Neural progenitor cell (in vitro differentiated cells): ENCODE data around the gene TEAD1.

Experiments
- EZH2 ChIP-seq: fragments of 200-600 bp; sonication (generic); IDR thresholded peaks from 2 replicates; pipeline ENCODE4 v1.6.1; 2017; ENCODE audit warnings: antibody characterized with exemption, mild to moderate bottlenecking, moderate library complexity
- TF ChIP-seq, protein P1 (sequence below): fragments of 200-600 bp; sonication (generic); IDR thresholded peaks from 2 replicates; pipeline ENCODE4 v1.5.1; 2017; ENCODE audit warnings: antibody characterized with exemption, mild to moderate bottlenecking

DNA sequence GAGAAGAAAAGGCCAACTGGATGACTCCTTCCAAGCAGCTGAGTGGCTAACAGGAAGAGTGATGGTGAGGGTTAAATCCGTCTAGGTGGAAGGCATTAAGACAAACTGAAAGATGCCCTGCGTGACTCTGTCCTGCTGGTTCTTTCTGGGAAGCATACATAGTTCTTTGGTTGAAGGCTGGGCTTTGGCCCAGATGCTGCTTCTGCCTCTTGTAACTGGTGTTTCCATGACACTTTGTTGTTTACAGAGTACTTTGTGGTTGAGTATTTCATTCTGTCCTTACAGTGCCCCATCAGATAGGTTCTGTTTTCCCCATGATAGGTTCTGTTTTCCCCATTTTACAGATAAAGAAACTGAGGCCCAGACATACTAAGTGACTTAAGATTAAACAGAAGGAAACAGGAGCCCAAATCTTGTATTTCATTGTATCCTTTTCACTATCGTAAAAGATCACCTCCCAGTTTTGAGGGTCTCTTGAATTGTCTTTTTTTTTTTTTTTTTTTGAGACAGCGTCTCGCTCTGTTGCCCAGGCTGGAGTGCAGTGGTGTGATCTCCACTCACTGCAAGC, 210.6 kb downstream of the TEAD1 start:
- TF ChIP-seq, protein P1, sequence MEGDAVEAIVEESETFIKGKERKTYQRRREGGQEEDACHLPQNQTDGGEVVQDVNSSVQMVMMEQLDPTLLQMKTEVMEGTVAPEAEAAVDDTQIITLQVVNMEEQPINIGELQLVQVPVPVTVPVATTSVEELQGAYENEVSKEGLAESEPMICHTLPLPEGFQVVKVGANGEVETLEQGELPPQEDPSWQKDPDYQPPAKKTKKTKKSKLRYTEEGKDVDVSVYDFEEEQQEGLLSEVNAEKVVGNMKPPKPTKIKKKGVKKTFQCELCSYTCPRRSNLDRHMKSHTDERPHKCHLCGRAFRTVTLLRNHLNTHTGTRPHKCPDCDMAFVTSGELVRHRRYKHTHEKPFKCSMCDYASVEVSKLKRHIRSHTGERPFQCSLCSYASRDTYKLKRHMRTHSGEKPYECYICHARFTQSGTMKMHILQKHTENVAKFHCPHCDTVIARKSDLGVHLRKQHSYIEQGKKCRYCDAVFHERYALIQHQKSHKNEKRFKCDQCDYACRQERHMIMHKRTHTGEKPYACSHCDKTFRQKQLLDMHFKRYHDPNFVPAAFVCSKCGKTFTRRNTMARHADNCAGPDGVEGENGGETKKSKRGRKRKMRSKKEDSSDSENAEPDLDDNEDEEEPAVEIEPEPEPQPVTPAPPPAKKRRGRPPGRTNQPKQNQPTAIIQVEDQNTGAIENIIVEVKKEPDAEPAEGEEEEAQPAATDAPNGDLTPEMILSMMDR = no peak
- no peak for TF ChIP-seq EZH2
